CD4-positive, alpha-beta T cell treated with Interleukin-10 for 1 hour (primary cell): ENCODE data around the gene GGT5.
A peak's percentile ranks its signal among the peaks of the same experiment; 100 is the strongest.
"Not testable (repeated sequence)": the region's sequence is repeated elsewhere in the genome, so short reads cannot be mapped to it uniquely, and the experiment has no call there.

Experiments used
- DNase-seq: peaks from one replicate; pipeline ENCODE4 v3.0.0-alpha.2; 2020

Gene GGT5

DNA sequence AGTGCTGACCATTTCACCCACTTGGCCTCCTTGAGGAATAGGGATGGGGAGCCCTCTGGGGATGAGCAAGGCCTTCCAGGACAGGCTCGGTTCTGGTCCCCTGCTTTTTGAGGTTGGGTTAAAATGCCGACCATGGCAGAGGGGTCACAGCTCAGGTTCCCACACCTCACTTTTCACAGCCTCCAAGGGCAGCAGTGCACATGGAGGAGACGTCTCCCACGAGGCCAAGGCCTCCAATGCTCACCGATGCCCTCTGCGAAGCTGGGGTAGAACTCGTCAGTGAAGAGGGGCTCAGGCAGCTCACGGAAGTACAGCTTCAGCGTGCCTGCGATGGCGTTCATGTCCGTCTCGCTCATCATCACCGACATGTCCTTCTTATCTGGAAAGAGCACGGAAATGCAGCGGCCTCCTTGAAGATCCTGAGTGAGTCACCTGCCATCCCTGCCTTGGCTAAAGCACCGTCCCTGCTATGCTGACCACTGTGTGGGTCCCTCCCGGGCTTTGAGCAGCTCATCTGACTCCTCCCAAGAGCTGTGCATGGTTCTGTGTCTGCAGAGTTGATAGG is 17.4 kb upstream of the GGT5 start:
- DNase-seq = not testable (repeated sequence)

DNA sequence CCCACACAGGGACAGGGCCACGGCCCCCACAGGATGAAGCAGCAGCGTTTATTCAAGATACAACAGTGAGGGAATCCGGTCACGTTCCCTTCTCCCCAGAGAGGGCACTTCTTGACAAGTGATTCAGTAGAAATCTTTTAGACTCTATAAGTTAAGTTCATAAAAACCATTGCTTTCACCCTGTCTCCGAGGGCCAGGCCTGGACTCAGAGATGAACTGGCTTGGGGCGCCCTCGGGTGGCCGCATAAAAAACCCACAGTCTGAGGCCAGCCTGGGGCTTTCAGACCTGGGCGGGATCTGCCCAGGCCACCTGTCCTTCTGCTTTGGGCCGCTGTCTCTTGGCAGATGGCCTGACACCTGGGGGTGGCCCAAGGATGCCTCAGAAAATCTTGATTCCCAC is 14.6 kb upstream of the GGT5 start:
- peak; percentile 66 for DNase-seq

DNA sequence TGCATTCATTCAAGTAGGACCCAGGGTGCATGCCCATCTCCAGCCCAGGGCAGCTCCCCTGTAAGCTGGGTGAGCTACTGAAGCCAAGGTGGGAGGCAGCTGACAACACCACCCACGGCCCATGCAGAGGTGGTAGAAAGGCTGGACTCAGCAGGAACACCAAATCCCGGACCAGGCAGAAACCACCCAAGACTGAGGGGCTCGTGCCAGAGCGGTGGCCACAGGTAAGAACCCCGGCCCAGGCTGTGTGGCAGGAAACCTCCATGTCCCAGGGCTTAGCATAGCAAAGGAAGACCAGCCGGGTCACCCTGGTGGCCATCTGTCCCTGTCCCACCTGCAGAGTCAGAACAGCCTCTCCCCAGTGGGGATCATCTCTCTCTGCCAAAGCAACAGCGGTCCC is 11.9 kb upstream of the GGT5 start:
- not testable (repeated sequence) for DNase-seq

DNA sequence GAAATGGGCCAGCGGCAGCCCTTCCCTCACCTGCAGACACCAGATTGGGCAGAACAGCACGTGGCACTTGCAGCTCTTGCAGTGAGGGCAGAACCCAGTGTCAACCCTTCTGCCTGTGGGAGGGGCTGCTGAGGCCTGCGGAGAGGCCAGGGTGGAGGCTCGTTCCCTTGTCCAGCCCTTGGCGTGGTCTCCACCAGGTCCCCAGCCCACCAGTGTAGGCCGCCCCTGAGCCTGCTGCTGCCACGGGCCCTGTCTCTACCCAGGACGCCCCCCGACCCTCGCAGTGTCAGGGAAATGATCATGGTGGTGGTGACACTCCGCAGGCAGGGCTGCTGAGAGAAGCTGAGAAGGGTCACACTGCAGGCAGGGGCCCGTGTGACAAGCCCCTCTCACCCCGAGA is 11.3 kb upstream of the GGT5 start:
- DNase-seq = not testable (repeated sequence)

DNA sequence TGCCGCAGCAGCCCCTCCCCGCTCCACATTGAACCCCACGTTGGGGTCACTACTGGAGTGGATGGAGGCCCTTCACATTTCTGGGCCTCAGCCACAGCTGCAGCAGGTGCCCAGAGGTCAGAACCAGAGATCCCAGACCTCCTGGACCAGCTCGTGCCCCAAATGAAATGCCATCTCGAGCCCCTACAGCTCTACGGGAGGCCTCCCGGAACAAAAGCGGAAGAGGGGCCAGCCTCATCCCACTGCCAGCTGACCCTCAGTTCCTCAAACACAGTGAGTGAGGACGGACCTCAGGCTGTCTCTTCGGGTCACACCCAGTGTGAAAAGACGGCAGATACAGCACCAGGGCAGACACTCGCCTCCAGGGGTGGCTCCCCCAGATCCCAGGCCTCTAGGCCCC is 8.2 kb upstream of the GGT5 start:
- DNase-seq = not testable (repeated sequence)

DNA sequence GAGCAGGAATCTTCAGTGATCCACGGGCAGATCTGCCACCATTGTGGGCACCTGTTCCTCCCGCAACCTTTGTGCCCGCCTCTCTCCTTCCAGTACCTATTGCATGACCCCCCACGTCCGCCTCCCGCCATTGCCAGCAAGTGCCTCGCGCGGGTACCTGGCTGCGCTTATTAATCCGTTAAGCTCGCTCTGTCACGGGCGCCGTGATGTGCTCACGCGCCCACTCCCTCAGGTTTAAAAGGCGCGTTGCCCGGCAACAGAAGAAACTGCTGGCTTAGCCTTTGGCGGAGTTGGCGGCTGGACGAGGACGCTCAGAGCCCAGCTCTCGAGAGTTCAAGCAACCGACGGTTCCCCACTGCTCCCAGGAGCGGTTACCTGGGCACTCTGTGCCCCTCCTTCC is 6.4 kb upstream of the GGT5 start:
- not testable (repeated sequence) for DNase-seq

DNA sequence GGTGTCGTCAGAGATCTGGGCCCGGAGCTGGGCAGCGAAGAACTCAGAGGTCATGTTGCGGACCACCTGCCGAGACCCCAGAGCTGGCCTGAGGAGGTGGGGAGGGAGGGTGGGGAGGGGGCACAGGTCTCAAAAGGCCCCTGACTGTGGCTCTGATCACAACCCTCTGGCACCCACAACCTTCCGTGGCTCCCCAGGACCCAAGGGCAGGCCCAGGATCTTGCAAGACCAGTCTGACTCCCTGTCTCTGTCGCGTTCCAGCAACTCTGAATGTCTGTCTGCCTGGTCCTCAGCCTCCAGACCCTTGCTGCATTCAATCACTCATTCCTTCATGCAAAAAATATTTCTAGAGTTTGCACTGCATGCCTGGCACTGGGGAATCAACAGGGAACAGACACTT is 4.5 kb upstream of the GGT5 start:
- DNase-seq = not testable (repeated sequence)

DNA sequence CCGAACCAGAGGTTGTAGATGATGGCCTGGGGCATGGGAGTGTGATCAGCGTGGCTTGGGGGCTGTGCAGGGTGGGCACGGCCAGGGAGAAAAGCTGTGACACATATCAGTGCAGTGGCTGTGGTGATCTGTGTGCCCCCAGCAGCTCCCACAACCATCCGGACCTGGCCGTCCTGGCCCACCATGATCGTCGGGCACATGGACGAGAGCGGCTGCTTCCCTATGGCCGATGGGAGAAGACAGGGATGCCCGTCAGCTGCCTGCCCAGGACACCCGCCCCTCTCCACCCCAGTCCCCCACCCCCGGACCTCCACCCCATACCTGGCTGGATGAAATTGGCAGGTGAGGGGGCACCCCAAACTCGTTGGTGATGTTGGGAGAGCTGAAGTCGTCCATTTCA is 3.7 kb upstream of the GGT5 start:
- DNase-seq = not testable (repeated sequence)

DNA sequence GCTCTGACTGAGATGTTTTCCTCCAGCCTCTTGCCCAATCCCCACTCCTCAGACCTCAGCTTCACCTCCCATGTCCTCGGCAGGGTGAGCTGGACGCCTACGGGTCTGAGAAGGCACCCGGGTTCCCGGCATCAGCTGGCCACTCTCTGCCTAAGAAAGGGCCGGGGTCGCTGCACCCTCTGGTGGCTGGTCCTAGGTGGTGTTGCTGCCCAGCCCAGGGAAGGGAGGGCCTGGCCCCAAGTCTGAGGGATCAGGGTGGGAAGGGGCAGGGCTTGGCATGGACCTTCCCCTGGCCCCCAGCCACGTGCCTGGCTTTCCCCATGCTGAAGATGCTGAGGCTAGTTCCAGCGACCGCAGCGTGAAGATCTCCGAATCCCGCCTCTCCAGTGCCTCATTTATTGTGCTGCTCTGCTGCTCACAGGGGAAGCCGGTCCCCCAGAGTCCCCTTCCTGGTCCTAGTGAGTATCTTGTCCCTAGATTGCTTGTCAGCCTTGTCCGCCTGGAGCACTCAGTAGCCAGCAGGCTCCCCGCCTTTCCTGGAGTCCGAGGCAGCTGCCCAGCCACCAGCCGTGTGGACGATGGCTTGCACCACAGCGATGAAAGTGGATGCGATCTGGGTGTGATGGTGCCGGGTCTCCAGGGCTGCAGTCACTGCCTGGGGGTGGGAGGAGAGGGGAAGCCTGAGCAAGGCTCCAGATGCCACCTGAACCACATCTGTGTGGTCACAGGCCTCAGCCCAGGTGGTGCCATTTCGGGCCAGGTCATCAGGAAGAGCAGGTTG is 2.9 kb upstream of the GGT5 start:
- DNase-seq = peak; percentile 53

DNA sequence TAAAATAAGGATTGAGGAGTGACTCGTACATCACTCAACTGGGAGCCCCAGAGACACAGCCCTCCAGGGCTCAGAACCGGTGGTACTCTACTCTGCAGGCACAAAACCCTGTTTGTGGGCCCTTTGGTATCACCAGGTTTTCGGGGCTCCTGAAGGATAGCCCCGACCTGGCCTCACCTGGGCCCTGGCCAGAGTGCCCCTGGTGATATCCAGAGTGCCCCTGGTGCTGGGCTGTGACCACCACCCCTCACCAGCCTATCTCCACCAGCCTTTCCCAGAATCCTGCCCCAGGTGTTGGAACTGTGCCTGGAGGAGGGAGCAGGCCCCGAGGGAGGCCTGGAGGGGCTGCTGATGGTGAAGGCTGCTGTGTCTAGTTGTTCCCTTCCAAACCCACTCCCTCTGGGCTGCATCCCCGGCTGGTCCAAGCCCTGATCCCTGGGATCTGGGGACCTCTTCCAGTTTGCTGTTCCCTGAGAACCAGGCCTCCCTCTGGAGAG is 2.2 kb upstream of the GGT5 start:
- DNase-seq = no peak

DNA sequence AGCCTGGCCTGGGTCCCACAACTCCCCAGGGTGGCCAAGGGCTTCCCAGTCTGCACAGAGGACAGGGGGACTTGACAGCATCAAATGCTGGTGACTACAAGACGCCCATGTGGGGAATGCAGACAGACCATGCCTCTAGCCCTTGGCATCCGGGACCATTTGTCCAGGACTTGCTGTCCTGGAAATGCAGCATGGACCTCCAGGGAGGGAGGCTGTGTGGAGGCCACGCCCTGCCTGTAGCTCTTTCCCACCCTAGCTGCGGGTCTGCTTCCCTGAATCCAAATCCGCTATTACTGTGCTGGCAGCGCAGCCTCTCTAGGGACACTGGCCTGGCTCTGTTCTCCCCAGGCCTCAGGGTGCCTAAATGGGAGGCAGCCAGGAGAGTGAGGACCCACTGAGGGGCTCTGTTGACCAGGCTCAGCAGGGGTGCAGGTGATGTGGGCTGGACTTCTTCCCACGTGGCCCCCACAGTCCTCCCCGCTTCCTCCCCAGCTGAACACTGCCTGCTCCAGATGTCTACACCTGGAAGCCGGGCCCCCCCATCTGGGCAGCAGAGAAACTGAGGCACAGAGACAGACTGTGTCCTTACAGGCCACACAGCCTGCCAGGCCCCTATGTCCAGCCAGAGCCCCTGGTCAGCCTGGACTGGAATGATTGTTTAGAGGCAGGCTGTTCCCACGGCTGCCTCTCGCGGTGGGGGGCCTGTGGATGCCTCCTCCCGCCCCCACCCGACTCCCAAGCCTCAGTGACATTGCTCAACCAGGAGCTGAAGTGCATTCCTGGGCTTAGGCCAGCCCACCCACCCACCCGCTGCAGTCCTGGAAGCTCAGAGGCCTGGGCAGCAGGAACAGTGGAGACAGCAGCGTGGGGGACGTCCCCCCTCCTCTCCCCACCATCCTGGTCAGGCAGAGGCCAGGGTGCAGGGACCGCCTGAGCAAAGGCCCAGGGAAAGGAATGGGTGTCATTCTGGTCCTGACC is 991 bp upstream of the GGT5 start:
- DNase-seq = not testable (repeated sequence)

DNA sequence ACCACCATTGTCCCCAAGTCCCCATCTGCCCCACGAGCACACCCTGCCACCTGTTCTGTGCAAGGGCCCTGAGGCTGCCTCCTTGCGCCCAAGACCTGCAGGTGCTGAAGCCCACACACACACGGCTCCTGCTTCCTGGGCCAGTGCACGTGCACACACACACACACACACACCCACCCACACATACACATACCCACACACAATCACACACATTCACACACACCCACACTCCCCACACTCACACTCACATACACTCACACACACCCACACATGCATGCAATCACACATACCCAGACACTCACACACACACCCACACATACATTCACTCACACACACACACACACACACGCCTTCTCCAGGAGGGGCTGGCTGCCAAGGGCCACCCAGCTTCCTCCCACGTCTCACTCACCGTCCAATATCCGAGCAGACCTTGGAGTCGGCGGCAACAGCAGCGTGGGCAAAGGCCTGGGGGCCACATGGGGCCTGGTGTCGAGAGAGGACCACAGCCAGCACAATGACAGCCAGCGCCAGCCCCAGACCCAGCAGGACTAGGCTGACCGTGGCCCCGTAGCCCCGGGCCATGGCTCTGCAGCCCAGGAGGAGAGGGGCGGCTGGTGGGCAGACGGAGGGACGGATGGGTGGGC is 616 bp downstream of the GGT5 start:
- no peak for DNase-seq

DNA sequence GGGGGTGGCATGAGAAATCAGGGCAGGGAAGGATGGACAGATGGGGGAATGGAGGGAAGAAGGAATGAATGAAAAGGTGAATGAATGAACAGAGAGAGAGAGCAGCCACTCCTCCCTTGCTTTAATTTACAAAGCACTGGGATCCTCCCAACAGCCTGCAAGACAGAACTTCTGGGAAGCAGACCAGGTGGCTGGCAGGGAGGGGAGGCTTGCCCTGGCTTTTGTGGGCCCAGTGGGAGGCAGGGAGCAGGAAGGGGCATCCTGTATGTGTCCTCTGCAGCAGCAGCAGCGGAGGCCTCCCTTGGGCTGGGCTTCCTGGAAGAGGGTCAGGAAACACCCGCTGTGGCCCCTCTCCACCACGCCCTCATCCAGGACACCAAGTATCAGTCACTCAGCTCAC is 1.5 kb downstream of the GGT5 start:
- DNase-seq = not testable (repeated sequence)

DNA sequence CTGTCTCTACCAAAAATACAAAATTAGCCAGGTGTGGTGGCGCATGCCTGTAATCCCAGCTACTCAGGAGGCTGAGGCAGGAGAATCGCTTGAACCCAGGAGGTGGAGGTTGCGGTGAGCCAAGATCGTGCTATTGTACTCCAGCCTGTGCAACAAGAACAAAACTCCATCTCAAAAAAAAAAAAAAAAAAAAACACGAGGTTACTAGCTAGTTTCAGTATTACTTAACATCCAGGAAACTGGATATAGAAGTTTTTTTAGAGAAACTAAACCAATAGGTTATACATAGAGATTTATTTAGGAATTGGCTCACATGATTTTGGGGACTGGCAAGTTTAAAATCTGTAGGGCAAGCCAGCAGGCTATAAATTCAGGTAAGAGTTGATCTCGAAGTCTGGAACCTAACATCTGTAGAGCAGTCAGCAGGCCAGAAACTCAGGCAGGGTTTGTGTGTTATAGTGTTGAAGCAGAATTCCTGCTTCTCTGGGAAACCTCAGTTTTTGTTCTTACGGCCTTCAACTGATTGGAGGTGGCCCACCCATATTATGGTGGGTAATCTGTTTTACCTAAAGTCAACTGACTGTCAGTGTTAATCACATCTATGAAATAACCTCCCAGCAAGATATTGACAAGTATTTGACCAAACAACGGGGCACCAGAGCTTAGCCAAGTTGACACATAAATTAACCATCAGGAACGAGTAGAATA is 3.7 kb downstream of the GGT5 start:
- DNase-seq = not testable (repeated sequence)

DNA sequence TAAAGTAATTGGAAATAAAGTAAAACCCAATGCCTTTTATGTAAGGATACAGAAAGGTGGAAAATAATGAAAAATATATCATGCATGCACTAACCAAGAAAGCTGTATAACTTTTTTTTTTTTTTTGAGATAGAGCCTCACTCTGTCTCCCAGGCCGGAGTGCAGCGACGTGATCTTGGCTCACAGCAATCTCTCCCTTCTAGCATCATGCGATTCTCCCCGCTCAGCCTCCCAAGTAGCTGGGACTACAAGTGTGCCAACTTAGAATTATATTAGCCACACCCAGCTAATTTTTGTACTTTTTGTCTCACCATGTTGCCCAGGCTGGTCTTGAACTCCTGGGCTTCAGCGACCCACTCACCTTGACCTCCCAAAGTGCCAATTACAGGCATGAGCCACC is 4.5 kb downstream of the GGT5 start:
- DNase-seq = no peak

DNA sequence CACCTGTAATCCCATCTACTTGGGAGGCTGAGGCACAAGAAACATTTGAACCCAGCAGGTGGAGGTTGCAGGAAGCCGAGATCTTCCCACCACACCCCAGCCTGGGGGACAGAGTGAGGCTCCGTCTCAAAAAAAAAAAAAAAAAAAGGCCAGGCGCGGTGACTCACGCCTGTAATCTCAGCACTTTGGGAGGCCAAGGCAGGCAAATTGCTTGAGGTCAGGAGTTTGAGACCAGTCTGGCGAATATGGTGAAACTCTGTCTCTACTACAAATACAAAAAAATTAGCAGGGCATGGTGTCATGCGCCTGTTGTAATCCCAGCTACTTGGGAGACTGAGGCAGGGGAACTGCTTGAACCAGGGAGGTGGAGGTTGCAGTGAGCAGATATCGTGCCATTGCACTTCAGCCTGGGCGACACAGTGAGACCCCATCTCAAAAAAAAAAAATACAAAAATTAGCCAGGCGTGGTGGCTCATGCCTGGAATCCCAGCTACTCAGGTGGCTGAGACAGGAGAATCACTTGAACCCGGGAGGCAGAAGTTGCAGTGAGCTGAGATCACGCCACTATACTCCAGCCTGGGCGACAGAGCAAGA is 6.7 kb downstream of the GGT5 start:
- DNase-seq = not testable (repeated sequence)

DNA sequence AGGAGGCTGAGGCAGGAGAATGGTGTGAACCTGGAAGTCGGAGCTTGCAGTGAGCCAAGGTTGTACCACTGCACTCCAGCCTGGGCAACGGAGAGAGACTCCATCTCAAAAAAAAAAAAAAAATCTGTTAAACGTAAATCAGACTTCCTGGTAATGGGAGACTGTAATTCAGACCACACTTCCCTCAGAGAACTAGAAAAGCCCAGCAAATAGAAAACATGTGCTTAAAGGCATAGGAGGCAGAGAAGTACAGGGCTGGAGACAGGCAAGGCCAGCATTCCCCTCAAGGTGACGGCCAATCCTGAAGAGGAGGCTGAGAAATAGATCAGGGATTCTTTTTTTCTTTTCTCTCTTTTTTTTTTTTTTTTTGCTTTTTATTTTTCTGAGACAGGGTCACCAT is 8.2 kb downstream of the GGT5 start:
- DNase-seq = no peak

DNA sequence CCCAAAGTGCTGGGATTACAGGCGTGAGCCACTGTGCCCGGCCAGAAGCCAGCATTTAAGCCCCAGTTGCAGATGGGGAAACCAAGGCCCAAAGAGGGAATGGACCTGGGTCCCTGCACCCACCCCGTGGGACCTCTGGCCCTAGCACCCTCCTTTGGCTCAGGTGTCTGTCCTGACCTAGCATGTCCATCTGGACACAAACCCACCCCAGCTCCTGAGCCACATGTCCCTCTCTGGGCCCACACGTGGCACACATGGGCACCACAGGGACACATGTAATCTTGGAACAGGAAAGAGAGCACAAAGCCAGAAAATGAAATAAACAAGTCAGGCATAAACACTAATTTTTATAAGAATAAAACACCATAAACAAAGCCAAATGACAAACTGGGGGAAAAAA is 9.6 kb downstream of the GGT5 start:
- no peak for DNase-seq

DNA sequence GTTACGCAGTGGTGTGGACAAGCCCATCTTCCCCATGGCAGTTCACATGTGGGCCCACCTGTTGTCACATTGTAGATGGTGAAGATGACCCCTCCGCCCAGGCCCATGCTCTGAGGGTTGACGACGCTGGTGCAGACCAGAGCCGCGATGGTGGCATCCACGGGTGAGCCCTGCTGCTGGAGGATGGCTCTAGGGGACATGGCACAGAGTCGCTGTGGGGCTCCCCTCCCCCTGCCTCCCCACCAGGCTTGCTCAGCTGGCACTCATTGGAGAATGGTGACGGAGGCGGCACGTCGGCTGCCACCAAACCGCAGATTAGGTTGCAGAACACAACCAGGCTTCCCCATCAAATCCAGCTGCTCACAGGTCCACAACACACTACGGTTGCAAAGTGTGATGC is 11.1 kb downstream of the GGT5 start:
- no peak for DNase-seq

DNA sequence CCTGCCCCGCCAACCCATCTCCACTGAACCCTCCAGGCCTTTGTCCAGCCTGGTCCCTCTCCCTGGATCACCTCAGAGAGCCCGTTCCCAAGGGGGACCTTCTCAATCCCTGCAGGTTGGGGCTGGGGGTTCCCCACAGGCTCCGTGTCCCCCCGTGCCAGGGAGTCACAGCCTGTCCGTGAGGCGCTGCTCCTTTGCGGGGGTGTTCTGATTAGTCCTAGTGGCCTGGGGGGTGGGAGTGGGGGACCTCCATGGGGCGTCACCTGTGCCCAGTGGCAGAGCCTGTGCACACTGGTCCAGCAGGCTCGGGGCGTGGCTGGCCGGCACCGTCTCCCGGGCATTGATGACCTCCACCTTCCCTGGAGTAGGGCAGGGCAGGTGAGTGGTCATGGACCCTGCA is 11.6 kb downstream of the GGT5 start:
- no peak for DNase-seq

DNA sequence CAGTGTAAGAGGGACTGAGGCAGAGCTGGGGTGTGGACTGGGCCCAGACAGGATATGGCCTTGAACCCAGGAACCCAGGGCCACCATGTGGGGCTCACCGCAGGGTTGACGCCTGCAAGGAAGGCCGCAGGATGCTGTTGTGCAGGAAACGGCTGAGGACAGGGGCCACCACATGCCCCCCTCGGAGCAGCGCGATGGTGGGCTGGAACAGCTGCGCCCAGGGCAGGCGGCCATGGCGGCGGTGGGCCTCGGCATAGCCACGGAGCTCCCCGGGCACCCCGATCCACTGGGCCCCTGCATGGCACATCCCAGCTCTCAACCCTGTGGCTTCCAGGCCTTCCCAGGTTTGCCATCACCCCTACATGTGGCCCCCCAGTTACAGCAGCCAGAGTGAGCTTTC is 12.2 kb downstream of the GGT5 start:
- DNase-seq = no peak

DNA sequence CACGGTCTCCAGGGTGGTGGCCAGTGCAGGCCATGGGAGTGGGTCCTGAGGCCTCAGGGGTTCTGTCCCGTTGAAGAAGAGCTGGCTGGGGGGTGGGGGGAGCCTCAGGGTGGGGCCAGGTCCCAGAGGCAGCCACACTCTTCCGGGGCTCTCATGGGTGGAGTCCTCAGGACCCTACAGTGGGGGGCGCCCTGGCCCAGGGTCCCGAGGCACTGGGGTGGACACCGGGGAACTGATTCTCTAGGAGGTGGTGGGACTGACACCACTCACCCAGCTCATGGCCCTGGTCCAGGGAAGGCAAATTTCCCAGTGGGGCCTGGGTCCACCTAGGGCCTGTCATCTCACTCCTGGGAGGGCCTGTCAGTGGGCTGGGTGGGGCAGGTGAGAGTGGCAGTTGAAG is 12.8 kb downstream of the GGT5 start:
- DNase-seq = no peak
